ENCODE results near the gene IFI44.

DNA sequence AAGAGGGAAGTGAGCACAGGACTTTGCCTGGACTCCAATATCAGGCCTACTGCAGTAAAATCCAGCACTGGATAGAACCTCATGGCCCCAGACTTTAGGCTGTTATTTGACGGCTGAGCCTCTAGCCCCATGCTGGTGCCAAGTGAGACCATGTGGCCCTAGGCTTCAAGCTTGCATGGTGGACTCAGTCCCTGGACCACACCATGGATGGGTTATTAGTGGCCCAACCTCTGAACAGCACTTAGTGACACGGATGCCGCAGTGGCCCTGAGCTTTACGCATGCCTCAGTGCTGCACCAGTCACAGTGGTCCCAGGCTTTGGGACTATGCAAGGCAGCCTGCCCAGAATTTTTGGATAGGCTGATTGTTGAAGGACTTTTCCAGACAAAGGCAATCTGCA is 16.4 kb upstream of the IFI44 start:
- no peak for TF ChIP-seq POLR2A (IDR thresholded peaks at IDR 0.05; ENCODE audit: extremely low read depth, insufficient read length)
- TF ChIP-seq, protein P1, sequence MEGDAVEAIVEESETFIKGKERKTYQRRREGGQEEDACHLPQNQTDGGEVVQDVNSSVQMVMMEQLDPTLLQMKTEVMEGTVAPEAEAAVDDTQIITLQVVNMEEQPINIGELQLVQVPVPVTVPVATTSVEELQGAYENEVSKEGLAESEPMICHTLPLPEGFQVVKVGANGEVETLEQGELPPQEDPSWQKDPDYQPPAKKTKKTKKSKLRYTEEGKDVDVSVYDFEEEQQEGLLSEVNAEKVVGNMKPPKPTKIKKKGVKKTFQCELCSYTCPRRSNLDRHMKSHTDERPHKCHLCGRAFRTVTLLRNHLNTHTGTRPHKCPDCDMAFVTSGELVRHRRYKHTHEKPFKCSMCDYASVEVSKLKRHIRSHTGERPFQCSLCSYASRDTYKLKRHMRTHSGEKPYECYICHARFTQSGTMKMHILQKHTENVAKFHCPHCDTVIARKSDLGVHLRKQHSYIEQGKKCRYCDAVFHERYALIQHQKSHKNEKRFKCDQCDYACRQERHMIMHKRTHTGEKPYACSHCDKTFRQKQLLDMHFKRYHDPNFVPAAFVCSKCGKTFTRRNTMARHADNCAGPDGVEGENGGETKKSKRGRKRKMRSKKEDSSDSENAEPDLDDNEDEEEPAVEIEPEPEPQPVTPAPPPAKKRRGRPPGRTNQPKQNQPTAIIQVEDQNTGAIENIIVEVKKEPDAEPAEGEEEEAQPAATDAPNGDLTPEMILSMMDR (IDR thresholded peaks at IDR 0.05; ENCODE audit: low read depth, low read length), result no peak

All from NB4 (cell line).